IPS-20b (cell line): Measurements from ENCODE around the gene LAYN.

Experiments used
- H3K27ac ChIP-seq: one replicate; pipeline ENCODE4 v1.5.1; 2013; ENCODE audit warnings: low read length
- H3K27me3 ChIP-seq: 2 replicates; pipeline ENCODE4 v1.6.1; 2013; ENCODE audit warnings: mild to moderate bottlenecking, low read length, inconsistent platforms; ENCODE audit not compliant: insufficient read depth
- H3K36me3 ChIP-seq: 2 replicates; pipeline ENCODE4 v1.6.1; 2013; ENCODE audit warnings: low read depth, mild to moderate bottlenecking, inconsistent platforms, low read length, moderate library complexity; ENCODE audit not compliant: insufficient read depth
- H3K4me1 ChIP-seq: 2 replicates; pipeline ENCODE4 v1.6.1; 2013; ENCODE audit warnings: mild to moderate bottlenecking, control low read depth, inconsistent platforms, low read length, moderate library complexity; ENCODE audit not compliant: insufficient read depth
- H3K4me3 ChIP-seq: 2 replicates; pipeline ENCODE4 v1.5.1; 2013; ENCODE audit warnings: mild to moderate bottlenecking, low read length, inconsistent platforms
- H3K9ac ChIP-seq: 2 replicates; pipeline ENCODE4 v1.6.1; 2013; ENCODE audit warnings: low read depth, mild to moderate bottlenecking, inconsistent platforms, low read length, moderate library complexity
- H3K9me3 ChIP-seq: 2 replicates; pipeline ENCODE4 v1.6.1; 2013; ENCODE audit warnings: mild to moderate bottlenecking, low read depth, low read length, inconsistent platforms; ENCODE audit not compliant: insufficient read depth

The LAYN gene, protein sequence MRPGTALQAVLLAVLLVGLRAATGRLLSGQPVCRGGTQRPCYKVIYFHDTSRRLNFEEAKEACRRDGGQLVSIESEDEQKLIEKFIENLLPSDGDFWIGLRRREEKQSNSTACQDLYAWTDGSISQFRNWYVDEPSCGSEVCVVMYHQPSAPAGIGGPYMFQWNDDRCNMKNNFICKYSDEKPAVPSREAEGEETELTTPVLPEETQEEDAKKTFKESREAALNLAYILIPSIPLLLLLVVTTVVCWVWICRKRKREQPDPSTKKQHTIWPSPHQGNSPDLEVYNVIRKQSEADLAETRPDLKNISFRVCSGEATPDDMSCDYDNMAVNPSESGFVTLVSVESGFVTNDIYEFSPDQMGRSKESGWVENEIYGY

DNA sequence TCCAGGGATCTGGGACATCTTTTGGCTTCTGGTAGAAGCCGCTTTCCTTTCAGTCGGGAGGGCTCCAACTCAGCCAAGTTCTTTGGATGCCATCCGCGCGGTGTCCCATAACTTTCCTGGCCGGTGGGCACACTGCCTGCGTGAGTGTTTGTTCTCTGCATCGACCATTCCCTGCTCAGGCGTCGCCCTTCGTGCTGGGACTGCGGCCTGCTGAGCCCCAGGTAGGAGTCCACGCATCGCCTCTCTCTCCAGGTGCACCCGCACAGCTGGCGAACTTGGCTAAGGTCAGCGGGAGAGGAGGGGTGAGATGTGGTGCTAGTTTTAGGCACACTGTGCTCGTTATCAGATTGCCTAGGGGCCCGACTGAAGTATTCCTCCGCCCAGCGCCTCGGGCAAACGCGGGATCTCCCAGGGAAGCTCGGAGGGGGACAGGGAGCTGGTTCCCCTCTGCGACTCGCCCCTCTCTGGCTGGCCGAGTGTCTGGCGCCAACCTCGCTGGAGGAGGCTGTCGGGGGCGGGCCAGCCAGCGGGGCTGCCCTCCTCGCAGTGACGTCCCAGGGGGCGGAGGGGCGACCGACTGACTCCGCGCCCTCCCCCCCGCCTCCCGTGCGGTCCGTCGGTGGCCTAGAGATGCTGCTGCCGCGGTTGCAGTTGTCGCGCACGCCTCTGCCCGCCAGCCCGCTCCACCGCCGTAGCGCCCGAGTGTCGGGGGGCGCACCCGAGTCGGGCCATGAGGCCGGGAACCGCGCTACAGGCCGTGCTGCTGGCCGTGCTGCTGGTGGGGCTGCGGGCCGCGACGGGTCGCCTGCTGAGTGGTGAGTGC lies at the start of gene LAYN:
Gene LAYN (plus strand): TSS at position 607 of the 823 bp plus-strand sequence. CDS start 124 bp downstream, at position 731.
- H3K9ac ChIP-seq = peak within 1 kb of the TSS; percentile 58; the same call in 1 of the 2 replicates
- H3K36me3 ChIP-seq = no peaks in the 10 kb centered on the region
- peaks cover 81% of the 10 kb centered on the region for H3K27me3 ChIP-seq
- H3K4me3 ChIP-seq = peak within 1 kb of the TSS; percentile 80
- H3K4me1 ChIP-seq = peaks cover 17% of the 10 kb centered on the region; the same call in 1 of the 2 replicates
- H3K9me3 ChIP-seq = no peaks in the 10 kb centered on the region
- no peak within 1 kb of the TSS for H3K27ac ChIP-seq

DNA sequence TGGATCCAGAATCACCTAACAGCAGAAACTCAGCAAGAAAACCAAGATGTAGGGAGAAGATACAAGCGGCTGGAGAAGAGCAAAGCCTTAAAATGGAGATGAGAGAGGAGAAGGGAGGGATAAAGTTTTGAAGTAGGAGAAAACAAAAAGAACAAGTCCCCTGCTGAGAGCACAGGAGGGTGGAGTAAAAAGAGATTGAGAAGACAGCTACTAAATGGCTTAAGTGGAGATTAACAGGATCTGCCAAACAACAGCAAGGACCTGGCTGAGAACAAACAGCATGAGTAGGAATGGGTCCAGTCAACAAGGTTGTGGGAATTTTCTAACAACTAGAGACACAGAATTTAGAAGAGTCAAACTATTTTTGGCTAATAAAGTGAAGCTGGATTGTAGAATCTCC lies 46.5 kb upstream of the LAYN start:
- Histone ChIP-seq H3K4me1 (0 out of 2 replicates have a peak, but pooled peaks cover 5% of the 10 kb centered on the region), H3K4me3 (no peak overlapping the region), H3K27me3 (peaks cover 7% of the 10 kb centered on the region), H3K9me3 (no peaks in the 10 kb centered on the region), H3K27ac (no peak overlapping the region), H3K9ac (no peak overlapping the region), H3K36me3 (no peaks in the 10 kb centered on the region)

DNA sequence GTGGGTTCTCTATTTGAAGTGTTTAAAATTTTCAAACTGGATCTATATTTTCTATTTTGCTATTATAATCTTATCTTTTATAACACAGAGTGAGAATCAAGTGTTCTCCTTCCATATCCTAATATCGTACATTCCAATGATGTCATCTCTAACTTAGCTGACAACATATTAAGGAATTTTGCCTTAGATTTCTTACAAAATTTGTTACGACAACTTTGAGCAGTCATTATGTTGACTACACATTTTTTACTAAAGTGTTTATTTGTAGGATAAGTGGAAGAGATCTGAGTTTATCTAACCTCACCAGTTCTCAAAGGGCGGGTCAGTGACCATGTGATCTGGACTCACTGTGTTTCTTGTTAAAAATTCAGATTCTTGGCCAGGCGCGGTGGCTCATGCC lies 41.0 kb upstream of the LAYN start:
- Histone ChIP-seq H3K27me3 (no peaks in the 10 kb centered on the region; the same call in 1 of the 2 replicates), H3K27ac (no peak overlapping the region), H3K4me3 (no peak overlapping the region), H3K4me1 (no peaks in the 10 kb centered on the region), H3K9me3 (no peaks in the 10 kb centered on the region), H3K36me3 (no peaks in the 10 kb centered on the region), H3K9ac (no peak overlapping the region)

DNA sequence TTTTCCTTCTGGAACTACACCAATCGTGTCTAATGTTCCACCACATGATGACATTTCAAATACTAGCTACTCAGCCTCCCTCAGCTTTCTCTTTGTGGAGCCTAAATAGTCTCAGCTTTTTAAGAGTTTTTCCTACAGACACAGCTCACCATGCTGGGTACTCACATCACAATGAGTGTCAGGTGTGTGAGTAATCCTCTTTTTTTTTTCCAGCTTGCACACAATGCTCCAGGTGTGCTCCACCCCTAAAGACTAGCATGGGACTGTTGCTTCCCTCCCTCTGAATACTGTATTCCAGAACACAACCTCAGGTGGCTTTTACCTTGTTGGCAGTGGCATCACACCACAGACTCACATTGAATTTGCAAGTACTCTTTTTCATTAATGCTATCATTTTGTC lies 40.0 kb upstream of the LAYN start:
- no peaks in the 10 kb centered on the region for H3K4me1 ChIP-seq
- no peaks in the 10 kb centered on the region for H3K27me3 ChIP-seq
- no peaks in the 10 kb centered on the region for H3K9me3 ChIP-seq
- H3K4me3 ChIP-seq = no peak overlapping the region
- no peak overlapping the region for H3K27ac ChIP-seq
- no peak overlapping the region for H3K9ac ChIP-seq
- H3K36me3 ChIP-seq = no peaks in the 10 kb centered on the region

DNA sequence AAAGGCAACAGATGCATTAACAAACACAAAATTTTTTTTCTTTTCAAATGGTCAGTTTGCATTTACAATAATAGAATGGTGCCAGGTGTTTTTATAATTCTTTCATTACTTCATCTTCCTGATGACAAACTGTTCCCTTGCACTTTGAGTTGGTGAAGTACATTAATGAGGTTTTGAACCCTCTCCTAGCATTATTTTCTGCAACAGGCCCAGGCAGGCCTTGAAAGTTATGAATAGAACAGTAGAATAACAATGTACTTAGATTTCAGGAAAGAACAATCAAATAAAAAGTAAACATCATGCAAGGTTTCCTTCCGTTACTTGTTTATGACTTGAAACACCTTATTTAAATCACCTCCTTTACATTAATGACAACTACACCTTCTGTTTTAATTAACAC lies 37.9 kb upstream of the LAYN start:
- no peaks in the 10 kb centered on the region for H3K36me3 ChIP-seq
- no peak overlapping the region for H3K4me3 ChIP-seq
- H3K4me1 ChIP-seq = no peaks in the 10 kb centered on the region
- H3K27ac ChIP-seq = no peak overlapping the region
- H3K9me3 ChIP-seq = no peaks in the 10 kb centered on the region
- no peaks in the 10 kb centered on the region for H3K27me3 ChIP-seq
- H3K9ac ChIP-seq = no peak overlapping the region

DNA sequence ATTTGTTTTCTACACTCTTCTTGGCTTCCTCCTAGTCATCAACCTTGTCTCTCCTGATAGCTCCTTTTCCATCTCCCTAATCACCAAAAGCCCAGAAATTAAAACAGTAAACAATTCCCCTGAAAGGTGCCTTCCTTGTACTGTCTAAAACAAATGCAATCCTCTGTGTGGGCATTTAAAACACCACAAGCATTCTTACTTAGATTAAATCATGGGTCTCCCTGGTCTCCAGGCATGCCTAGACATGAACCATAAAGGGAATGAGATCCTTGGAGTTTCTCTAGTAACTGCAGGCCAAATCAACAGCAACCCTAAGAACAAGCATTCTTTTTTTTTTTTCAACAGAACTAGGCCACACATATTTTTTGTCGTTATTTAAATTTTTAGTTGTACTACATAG lies 30.2 kb upstream of the LAYN start:
- Histone ChIP-seq H3K9ac (no peak overlapping the region), H3K4me3 (no peak overlapping the region), H3K27me3 (peaks cover 39% of the 10 kb centered on the region), H3K36me3 (no peaks in the 10 kb centered on the region), H3K4me1 (0 out of 2 replicates have a peak, but pooled peaks cover 5% of the 10 kb centered on the region), H3K9me3 (no peaks in the 10 kb centered on the region), H3K27ac (no peak overlapping the region)

DNA sequence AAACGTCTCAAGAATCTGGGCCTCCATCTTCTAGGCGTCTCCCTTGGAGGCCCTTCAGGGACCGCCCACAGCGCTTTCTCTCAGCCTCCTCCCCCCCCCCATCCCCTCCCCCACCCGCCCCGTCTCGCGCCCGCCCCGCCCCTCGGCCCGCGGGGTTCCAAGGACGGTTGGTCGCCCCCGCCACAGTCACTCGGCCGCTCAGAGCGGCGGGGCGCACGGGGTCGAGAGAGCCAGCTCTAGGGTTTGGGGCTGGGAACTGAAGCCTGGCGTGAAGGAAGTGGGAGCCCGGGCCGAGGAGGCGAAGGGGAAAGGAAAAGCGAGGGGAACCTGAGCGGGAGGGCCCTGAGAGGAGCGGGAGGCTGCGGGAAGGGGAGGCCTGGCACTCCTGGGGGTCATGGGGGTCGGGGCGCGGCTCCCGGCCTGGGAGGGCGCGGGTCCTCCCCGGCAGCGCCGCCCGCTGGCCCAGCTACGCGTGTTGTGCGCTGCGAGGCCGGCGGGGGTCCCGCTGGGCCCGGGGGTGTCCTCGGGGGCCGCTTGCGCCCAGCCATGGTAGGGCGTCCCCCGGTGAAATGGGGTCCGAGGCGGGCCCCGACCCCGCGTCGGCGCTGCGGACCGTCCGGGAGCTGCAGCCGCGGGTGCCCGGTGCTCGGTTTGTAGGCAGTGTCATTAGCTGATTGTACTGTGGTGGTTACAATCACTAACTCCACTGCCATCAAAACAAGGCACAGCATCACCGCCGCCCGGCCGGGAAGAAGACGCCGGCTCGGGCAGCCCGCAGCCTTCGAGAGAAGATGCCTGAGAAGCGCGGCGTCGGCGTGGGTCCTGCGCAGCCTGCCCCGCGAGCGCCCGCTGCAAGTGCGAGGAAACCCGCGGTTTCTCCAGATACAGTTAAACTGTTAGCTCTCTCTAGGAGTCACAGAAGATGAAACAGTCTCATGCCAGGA lies 28.0 kb upstream of the LAYN start, which contains the start of gene BTG4:
Gene BTG4 (minus strand): TSS at position 91 of the 944 bp plus-strand sequence. CDS start 13,610 bp downstream, outside the sequence.
- H3K9ac ChIP-seq = no peak within 1 kb of the TSS; the same call in 1 of the 2 replicates
- H3K27me3 ChIP-seq = peaks cover 50% of the 10 kb centered on the region
- H3K36me3 ChIP-seq = no peaks in the 10 kb centered on the region
- H3K9me3 ChIP-seq = no peaks in the 10 kb centered on the region
- H3K4me1 ChIP-seq = 0 out of 2 replicates have a peak, but pooled peaks cover 5% of the 10 kb centered on the region
- H3K27ac ChIP-seq = no peak within 1 kb of the TSS
- peak within 1 kb of the TSS; percentile 61 for H3K4me3 ChIP-seq

DNA sequence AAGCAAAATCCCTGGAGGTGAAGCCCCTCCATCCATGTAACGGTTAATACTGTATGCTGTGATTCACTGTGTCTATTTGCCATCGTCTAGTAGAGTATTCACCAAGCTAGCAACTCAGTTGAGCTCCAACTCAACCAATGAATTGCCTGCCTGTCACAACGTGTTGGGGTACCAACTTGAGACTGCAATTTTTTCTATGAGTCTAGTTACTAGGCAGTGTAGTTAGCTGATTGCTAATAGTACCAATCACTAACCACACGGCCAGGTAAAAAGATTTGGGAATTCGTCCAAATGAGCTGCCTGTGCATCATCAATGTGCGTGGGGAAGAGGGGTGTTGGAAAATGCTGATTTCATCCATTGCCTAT lies 27.3 kb upstream of the LAYN start:
- H3K9me3 ChIP-seq = no peaks in the 10 kb centered on the region
- no peaks in the 10 kb centered on the region for H3K36me3 ChIP-seq
- H3K27ac ChIP-seq = no peak overlapping the region
- peak overlapping the region; percentile 61 for H3K4me3 ChIP-seq
- H3K9ac ChIP-seq = no peak overlapping the region
- H3K27me3 ChIP-seq = peaks cover 50% of the 10 kb centered on the region
- H3K4me1 ChIP-seq = 0 out of 2 replicates have a peak, but pooled peaks cover 5% of the 10 kb centered on the region

DNA sequence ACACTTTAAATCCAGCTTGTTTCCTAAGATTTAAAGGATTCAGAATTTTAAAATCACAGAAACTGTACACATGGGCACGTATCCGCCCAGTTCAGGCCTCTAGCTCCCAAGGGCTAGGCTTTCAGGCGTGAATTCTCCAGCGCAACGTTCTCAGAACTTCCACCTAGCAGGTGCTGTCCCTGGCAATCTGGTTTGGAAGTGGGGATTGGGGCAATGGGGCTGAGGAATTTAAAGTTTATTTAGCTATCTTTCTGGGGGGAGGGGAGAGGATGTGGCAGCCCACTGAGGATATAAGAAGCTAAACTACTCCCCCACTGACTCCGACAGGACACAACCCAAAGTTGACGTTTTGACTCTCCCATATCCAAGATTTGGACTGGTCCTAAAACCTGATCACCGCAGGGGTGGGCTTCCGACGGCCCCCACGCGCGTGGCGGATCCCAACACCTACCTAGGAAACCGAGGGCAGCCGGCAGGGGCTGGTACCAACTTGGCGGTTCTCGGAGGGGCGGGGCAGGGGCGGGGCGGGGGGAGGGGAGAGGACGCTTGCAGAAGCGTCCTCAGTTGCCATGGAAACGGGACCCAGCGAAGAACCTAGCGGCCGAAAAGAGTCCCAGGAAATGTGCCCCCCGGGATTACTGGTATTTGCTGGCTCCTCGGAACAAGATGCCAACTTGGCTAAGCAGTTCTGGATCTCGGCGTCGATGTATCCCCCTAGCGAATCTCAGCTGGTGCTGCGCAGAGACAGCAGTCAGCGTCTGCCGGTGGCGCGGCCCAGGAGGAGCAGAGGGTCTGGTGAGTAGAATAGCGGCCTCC lies 26.1 kb upstream of the LAYN start, which contains the start of gene HOATZ:
Gene HOATZ (plus strand): TSS at position 563 of the 816 bp plus-strand sequence. CDS start 7 bp downstream, at position 570.
- H3K9me3 ChIP-seq = no peaks in the 10 kb centered on the region
- H3K9ac ChIP-seq = no peak within 1 kb of the TSS
- no peak within 1 kb of the TSS for H3K27ac ChIP-seq
- no peaks in the 10 kb centered on the region for H3K36me3 ChIP-seq
- peaks cover 50% of the 10 kb centered on the region for H3K27me3 ChIP-seq
- peak within 1 kb of the TSS; percentile 75 for H3K4me3 ChIP-seq
- H3K4me1 ChIP-seq = 0 out of 2 replicates have a peak, but pooled peaks cover 5% of the 10 kb centered on the region

DNA sequence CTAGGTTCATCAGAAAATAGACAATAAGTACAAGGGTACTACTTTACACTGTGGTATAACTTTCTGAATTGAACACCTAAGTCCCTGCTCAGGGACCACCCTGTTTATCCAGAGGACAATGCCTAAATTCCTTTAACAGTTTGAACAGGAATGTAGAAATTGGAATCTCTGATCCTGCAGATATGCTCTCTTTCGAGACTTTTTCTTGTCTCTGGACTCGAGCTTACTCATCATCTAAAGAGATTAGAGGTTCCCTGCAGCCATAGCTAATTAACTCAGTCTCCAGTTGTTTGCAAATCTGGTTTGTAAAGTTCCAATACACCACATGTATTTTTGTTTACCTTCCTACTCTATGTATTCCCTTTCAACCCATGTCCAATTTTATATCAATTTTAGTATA lies 24.9 kb upstream of the LAYN start:
- H3K36me3 ChIP-seq = no peaks in the 10 kb centered on the region
- H3K9ac ChIP-seq = no peak overlapping the region
- H3K4me3 ChIP-seq = no peak overlapping the region
- H3K4me1 ChIP-seq = 0 out of 2 replicates have a peak, but pooled peaks cover 5% of the 10 kb centered on the region
- H3K27me3 ChIP-seq = peaks cover 50% of the 10 kb centered on the region
- H3K27ac ChIP-seq = no peak overlapping the region
- no peaks in the 10 kb centered on the region for H3K9me3 ChIP-seq
